Keratinocyte (primary cell): Measurements from ENCODE around the gene MYO1E.

ENCODE experiments used
- EZH2 ChIP-seq: IDR thresholded peaks from one replicate; pipeline ENCODE4 v1.6.1; 2012; ENCODE audit warnings: inconsistent platforms, mild to moderate bottlenecking, low read length, moderate library complexity
- TF ChIP-seq, protein P1 (sequence below), 3 experiments: IDR thresholded peaks in 1 of 3; conservative IDR thresholded peaks in 1 of 3; optimal IDR thresholded peaks in 1 of 3; 2 replicates in 2 of 3; 3 replicates in 1 of 3; pipeline versions ENCODE3 to v1.5.1; 2011; ENCODE audit warnings: low read length in 3 of 3, mild to moderate bottlenecking in 3 of 3, moderate library complexity in 2 of 3, control low read depth in 1 of 3, inconsistent platforms in 1 of 3; ENCODE audit not compliant: insufficient read depth in 2 of 3; ENCODE audit errors: extremely low read depth in 1 of 3

DNA sequence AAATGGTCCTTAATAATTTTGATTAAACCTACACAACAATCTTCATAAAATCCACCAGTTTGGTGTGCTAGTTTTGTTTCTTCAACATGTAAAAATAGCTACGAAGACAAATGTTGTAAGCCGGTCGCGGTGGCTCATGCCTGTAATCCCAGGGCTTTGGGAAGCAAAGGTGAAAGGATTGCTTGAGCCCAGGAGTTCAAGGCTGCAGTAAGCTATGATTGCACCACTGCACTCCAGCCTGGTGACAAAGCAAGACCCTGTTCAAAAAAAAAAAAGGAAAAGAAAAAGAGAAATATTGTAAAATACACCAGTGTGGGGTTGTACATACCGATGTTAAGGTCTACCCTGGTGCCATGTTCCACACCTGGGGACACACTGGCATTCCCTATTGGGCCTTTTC lies 91.0 kb downstream of the MYO1E start:
- no peak for TF ChIP-seq EZH2
- TF ChIP-seq, protein P1, sequence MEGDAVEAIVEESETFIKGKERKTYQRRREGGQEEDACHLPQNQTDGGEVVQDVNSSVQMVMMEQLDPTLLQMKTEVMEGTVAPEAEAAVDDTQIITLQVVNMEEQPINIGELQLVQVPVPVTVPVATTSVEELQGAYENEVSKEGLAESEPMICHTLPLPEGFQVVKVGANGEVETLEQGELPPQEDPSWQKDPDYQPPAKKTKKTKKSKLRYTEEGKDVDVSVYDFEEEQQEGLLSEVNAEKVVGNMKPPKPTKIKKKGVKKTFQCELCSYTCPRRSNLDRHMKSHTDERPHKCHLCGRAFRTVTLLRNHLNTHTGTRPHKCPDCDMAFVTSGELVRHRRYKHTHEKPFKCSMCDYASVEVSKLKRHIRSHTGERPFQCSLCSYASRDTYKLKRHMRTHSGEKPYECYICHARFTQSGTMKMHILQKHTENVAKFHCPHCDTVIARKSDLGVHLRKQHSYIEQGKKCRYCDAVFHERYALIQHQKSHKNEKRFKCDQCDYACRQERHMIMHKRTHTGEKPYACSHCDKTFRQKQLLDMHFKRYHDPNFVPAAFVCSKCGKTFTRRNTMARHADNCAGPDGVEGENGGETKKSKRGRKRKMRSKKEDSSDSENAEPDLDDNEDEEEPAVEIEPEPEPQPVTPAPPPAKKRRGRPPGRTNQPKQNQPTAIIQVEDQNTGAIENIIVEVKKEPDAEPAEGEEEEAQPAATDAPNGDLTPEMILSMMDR (optimal IDR thresholded peaks at IDR 0.05 in 1 of 3, IDR thresholded peaks at IDR 0.05 in 1 of 3, conservative IDR thresholded peaks at IDR 0.05 in 1 of 3; ENCODE audit: extremely low read depth in 1 of 3, insufficient read depth in 2 of 3, low read length in 3 of 3) = no peak
